Lung (tissue), 12 donors: ENCODE results near the gene KCNH6. TPM values are rescaled to one million over a fixed set of nuclear protein-coding genes. Genes with fewer than 3 reads are reported as not detected.

ENCODE experiments used
- ATAC-seq: fragments of 200-7000 bp; cut with Tn5 transposase; one replicate; pipeline ENCODE4 v1.9.1; 2020; ENCODE audit warnings: moderate number of reproducible peaks; ENCODE audit not compliant: insufficient read depth, low FRiP score
- DNase-seq, 3 donors: peaks; one replicate each; pipeline ENCODE4 v3.0.0-alpha.2; 2013 to 2017
- H3K27ac ChIP-seq, 2 donors: one replicate each; pipeline ENCODE4 v1.5.1; 2013; ENCODE audit warnings: mild to moderate bottlenecking in 2 of 2, moderate library complexity in 2 of 2, control low read depth in 1 of 2, inconsistent platforms in 1 of 2, low read depth in 1 of 2, low read length in 1 of 2
- H3K27me3 ChIP-seq, 3 donors: one replicate each; pipeline ENCODE4 v1.5.1; 2013; ENCODE audit warnings: low read length in 2 of 3; ENCODE audit not compliant: control insufficient read depth in 3 of 3, insufficient read depth in 3 of 3
- H3K36me3 ChIP-seq, 4 donors: one replicate each; pipeline ENCODE4 v1.5.1; 2013; ENCODE audit warnings: low read length in 4 of 4, mild to moderate bottlenecking in 1 of 4, moderate library complexity in 1 of 4; ENCODE audit not compliant: control insufficient read depth in 4 of 4, insufficient read depth in 4 of 4
- H3K4me1 ChIP-seq, 5 donors: one replicate each; pipeline ENCODE4 v1.5.1; 2013; ENCODE audit warnings: low read length in 5 of 5, mild to moderate bottlenecking in 2 of 5, moderate library complexity in 1 of 5; ENCODE audit not compliant: control insufficient read depth in 5 of 5, insufficient read depth in 5 of 5
- H3K4me3 ChIP-seq: one replicate; pipeline ENCODE4 v1.5.1; 2013; ENCODE audit warnings: mild to moderate bottlenecking, control low read depth, moderate library complexity
- H3K9ac ChIP-seq, 2 donors: one replicate each; pipeline ENCODE4 v1.5.1; 2013; ENCODE audit warnings: low read length in 2 of 2, control low read depth in 1 of 2; ENCODE audit not compliant: insufficient read depth in 1 of 2
- H3K9me3 ChIP-seq, 4 donors: one replicate each; pipeline ENCODE4 v1.5.1; 2013; ENCODE audit warnings: low read length in 3 of 4, mild to moderate bottlenecking in 1 of 4, moderate library complexity in 1 of 4; ENCODE audit not compliant: control insufficient read depth in 4 of 4, insufficient read depth in 3 of 4
- WGBS, 2 donors: extraction: QIAGEN DNeasy Blood & Tissue Kit; methylation state at CpG; one replicate each; pipeline ENCODE4 v1.1.7; 2013; 5-methylcytosine and 5-hydroxymethylcytosine counted together
- polyA plus RNA-seq, 2 donors: library from polyadenylated mRNA; stranded (reverse); fragments of 200-250 nt; gene quantifications; one replicate each; pipeline ENCODE4 v1.2.1, GENCODE V29; 2013
- total RNA-seq, 2 donors: library from RNA; depleted of rRNA in 1 of 2; stranded (reverse); fragments of >200 nt in 1 of 2; gene quantifications; one replicate each; pipeline ENCODE4 v1.2.1, GENCODE V29; 2014 to 2021
- TF ChIP-seq, protein P1 (sequence below): IDR thresholded peaks from 2 replicates; pipeline ENCODE4 v1.5.1; 2012; ENCODE audit warnings: mild to moderate bottlenecking; ENCODE audit errors: control extremely low read depth, extremely low read depth
- donor health status: control.
- donor health status: control.
- donor health status: Bipolar disorder and iron deficiency.
- donor health status: healthy.
- donor health status: DM: yes; HTN: yes; CAD: no.

Gene KCNH6
- total and polyA plus RNA-seq, 4 donors = 0.05 to 1.6 (median 0.31) TPM

DNA sequence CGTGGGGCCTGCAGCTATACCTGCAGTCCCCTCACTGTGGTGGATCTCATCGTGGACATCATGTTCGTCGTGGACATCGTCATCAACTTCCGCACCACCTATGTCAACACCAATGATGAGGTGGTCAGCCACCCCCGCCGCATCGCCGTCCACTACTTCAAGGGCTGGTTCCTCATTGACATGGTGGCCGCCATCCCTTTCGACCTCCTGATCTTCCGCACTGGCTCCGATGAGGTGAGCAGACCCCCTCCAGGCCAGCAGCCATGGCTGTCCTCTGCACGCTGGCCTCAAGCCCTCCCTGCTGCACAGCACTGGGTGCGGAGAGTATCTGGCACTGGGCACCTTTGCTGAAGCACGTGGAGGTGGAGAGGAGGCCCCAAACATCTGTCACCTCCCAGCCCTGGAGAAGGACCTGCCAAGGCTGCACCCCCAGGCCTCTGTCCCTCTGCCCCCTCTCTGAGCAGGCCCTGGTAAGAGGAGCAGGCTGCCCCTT is 11.0 kb downstream of the KCNH6 start:
- no peaks in the 10 kb centered on the region for H3K4me1 ChIP-seq

DNA sequence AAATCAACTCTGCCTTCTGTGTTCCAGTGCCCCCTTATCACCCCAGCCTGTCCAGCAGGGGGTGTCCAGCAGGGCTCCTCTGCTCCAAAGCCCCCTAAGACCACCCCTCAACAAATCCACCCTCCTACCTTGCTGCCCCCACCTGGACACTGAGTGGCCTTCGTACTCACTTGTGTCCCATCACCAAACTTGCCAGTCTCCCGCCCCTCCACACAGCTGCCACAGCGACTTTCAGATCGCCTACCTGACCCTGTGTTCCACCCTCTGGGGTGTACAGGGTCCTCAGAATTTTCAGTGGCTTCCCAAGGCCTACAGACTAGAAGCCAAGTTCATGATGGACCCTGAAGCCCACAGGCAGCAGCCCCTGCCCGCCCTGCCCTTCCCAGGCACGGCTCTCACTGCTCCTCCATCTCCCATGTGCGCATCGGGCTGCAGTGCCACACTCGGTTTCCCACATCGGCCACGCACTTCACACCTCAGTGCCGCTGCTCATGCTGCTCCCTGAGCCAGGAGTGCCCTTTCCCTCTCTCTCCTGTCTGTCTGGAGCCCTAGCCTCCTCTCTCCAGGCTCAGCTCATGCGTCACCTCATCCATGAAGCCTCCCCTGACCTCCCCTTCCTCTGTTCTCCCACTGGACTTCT is 11.8 kb downstream of the KCNH6 start:
- DNase-seq = no peak
- WGBS, 2 donors = 87 to 93% methylated on average over 13 of the region's 13 CpGs

More for the DNA sequence above, 11.0 kb downstream of the KCNH6 start:
- WGBS, 2 donors = 92 to 98% methylated on average over 17 of the region's 17 CpGs
- ATAC-seq (no peak), DNase-seq (no peak)
- Histone ChIP-seq H3K27ac (no peak overlapping the region), H3K27me3 (peaks cover 0 to 24% (median 10%) of the 10 kb centered on the region in 3 donors), H3K9ac (no peak overlapping the region), H3K9me3 (no peaks in the 10 kb centered on the region), H3K4me3 (no peak overlapping the region), H3K36me3 (no peaks in the 10 kb centered on the region)
- TF ChIP-seq, protein P1, sequence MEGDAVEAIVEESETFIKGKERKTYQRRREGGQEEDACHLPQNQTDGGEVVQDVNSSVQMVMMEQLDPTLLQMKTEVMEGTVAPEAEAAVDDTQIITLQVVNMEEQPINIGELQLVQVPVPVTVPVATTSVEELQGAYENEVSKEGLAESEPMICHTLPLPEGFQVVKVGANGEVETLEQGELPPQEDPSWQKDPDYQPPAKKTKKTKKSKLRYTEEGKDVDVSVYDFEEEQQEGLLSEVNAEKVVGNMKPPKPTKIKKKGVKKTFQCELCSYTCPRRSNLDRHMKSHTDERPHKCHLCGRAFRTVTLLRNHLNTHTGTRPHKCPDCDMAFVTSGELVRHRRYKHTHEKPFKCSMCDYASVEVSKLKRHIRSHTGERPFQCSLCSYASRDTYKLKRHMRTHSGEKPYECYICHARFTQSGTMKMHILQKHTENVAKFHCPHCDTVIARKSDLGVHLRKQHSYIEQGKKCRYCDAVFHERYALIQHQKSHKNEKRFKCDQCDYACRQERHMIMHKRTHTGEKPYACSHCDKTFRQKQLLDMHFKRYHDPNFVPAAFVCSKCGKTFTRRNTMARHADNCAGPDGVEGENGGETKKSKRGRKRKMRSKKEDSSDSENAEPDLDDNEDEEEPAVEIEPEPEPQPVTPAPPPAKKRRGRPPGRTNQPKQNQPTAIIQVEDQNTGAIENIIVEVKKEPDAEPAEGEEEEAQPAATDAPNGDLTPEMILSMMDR = no peak

DNA sequence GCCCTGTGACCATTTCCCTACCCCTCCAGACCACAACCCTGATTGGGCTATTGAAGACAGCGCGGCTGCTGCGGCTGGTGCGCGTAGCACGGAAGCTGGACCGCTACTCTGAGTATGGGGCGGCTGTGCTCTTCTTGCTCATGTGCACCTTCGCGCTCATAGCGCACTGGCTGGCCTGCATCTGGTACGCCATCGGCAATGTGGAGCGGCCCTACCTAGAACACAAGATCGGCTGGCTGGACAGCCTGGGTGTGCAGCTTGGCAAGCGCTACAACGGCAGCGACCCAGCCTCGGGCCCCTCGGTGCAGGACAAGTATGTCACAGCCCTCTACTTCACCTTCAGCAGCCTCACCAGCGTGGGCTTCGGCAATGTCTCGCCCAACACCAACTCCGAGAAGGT is 12.5 kb downstream of the KCNH6 start:
- Histone ChIP-seq H3K27ac (no peak overlapping the region), H3K27me3 (peaks cover 0 to 33% (median 16%) of the 10 kb centered on the region in 3 donors), H3K4me1 (no peaks in the 10 kb centered on the region), H3K36me3 (no peaks in the 10 kb centered on the region), H3K4me3 (no peak overlapping the region), H3K9me3 (no peaks in the 10 kb centered on the region), H3K9ac (no peak overlapping the region)
- TF ChIP-seq, protein P1 = no peak
- DNase-seq = no peak
- WGBS, 2 donors = 95 to 96% methylated on average over 24 of the region's 24 CpGs
- ATAC-seq = no peak

More for the DNA sequence above, 11.8 kb downstream of the KCNH6 start:
- H3K36me3 ChIP-seq = no peaks in the 10 kb centered on the region
- no peaks in the 10 kb centered on the region for H3K4me1 ChIP-seq
- H3K9ac ChIP-seq = no peak overlapping the region
- TF ChIP-seq, protein P1 = no peak
- no peak for ATAC-seq
- peaks cover 0 to 32% (median 16%) of the 10 kb centered on the region in 3 donors for H3K27me3 ChIP-seq
- no peak overlapping the region for H3K4me3 ChIP-seq
- no peaks in the 10 kb centered on the region for H3K9me3 ChIP-seq
- no peak overlapping the region for H3K27ac ChIP-seq
